WTC11 (cell line): ENCODE results near the gene WNK2. TPM values are rescaled to one million over a fixed set of nuclear protein-coding genes. Genes with fewer than 3 reads are reported as not detected.

Source experiments
- ATAC-seq: fragments of 200-7000 bp; cut with Tn5 transposase; 2 replicates; pipeline ENCODE4 v1.10.0; 2021; ENCODE audit warnings: mild to moderate bottlenecking, moderate library complexity
- CTCF ChIA-PET: fragments of 300-600 bp; sonication (Branson Sonifier 250); formaldehyde crosslinking; loops from one replicate; lab custom pipeline; 2021; ENCODE audit warnings: antibody characterized with exemption; lab: Charles Lee
- POLR2A ChIA-PET: fragments of 350-600 bp; sonication (Branson Sonifier 250); formaldehyde crosslinking; loops from one replicate; lab custom pipeline; 2021; ENCODE audit warnings: antibody characterized with exemption; lab: Charles Lee
- DNase-seq: peaks from one replicate; pipeline ENCODE4 v3.0.0; 2021; ENCODE audit warnings: low spot score
- H3K27ac Mint-ChIP-seq: 2 replicates; pipeline ENCODE4 v1.8.0; 2021; ENCODE audit warnings: mixed read lengths
- H3K27me3 Mint-ChIP-seq: 2 replicates; pipeline ENCODE4 v1.8.0; 2021; ENCODE audit warnings: low read depth, mild to moderate bottlenecking, moderate library complexity, mixed read lengths
- H3K36me3 Mint-ChIP-seq: 2 replicates; pipeline ENCODE4 v1.8.0; 2021; ENCODE audit warnings: mixed read lengths
- H3K4me1 Mint-ChIP-seq: 2 replicates; pipeline ENCODE4 v1.8.0; 2022; ENCODE audit warnings: mixed read lengths
- H3K4me3 Mint-ChIP-seq: 2 replicates; pipeline ENCODE4 v1.8.0; 2021; ENCODE audit warnings: mild to moderate bottlenecking, moderate library complexity, mixed read lengths
- H3K9me3 Mint-ChIP-seq: 2 replicates; pipeline ENCODE4 v1.8.0; 2021; ENCODE audit warnings: mixed read lengths
- ATF1 ChIP-seq: sonication (generic); formaldehyde crosslinking; IDR thresholded peaks from 2 replicates; pipeline ENCODE4 v1.8.1; 2023; ENCODE audit warnings: mild to moderate bottlenecking, moderate library complexity, missing genetic modification reagents
- CBFB ChIP-seq: sonication (generic); formaldehyde crosslinking; IDR thresholded peaks from 2 replicates; pipeline ENCODE4 v1.8.1; 2022; ENCODE audit warnings: mild to moderate bottlenecking, low read depth, missing genetic modification reagents
- CREB1 ChIP-seq: sonication (generic); formaldehyde crosslinking; IDR thresholded peaks from 2 replicates; pipeline ENCODE4 v1.8.0; 2023; ENCODE audit warnings: mild to moderate bottlenecking, missing genetic modification reagents
- ESRRA ChIP-seq: sonication (generic); formaldehyde crosslinking; IDR thresholded peaks from 2 replicates; pipeline ENCODE4 v1.8.1; 2022; ENCODE audit warnings: mild to moderate bottlenecking, missing genetic modification reagents, borderline replicate concordance
- GRHL2 ChIP-seq: fragments of 250-450 bp; sonication (Bioruptor Pico); IDR thresholded peaks from 2 replicates; pipeline ENCODE4 v1.8.0; 2022; ENCODE audit warnings: mild to moderate bottlenecking, moderate library complexity; ENCODE audit not compliant: insufficient replicate concordance, severe bottlenecking
- GTF2I ChIP-seq: fragments of 250-450 bp; sonication (Bioruptor Pico); conservative IDR thresholded peaks from 2 replicates; pipeline ENCODE4 v1.4.0; 2021; ENCODE audit warnings: mild to moderate bottlenecking
- JUN ChIP-seq: sonication (generic); formaldehyde crosslinking; IDR thresholded peaks from 2 replicates; pipeline ENCODE4 v1.8.0; 2023; ENCODE audit warnings: mild to moderate bottlenecking, missing genetic modification reagents
- NFE2L1 ChIP-seq: sonication (generic); formaldehyde crosslinking; IDR thresholded peaks from 2 replicates; pipeline ENCODE4 v1.8.1; 2023; ENCODE audit warnings: missing genetic modification reagents
- NR1H2 ChIP-seq: sonication (generic); formaldehyde crosslinking; IDR thresholded peaks from 2 replicates; pipeline ENCODE4 v1.9.0; 2021; ENCODE audit warnings: mild to moderate bottlenecking, moderate library complexity, missing genetic modification reagents
- RORB ChIP-seq: fragments of 250-450 bp; sonication (Bioruptor Pico); IDR thresholded peaks from 2 replicates; pipeline ENCODE4 v1.9.0; 2021; ENCODE audit warnings: mild to moderate bottlenecking
- SMAD3 ChIP-seq: sonication (generic); formaldehyde crosslinking; IDR thresholded peaks from 2 replicates; pipeline ENCODE4 v1.8.0; 2022; ENCODE audit warnings: missing genetic modification reagents, mild to moderate bottlenecking, borderline replicate concordance
- SMAD4 ChIP-seq: sonication (generic); formaldehyde crosslinking; IDR thresholded peaks from 2 replicates; pipeline ENCODE4 v1.8.0; 2022; ENCODE audit warnings: mild to moderate bottlenecking, missing genetic modification reagents
- SP1 ChIP-seq: sonication (generic); formaldehyde crosslinking; conservative IDR thresholded peaks from 2 replicates; pipeline ENCODE4 v1.8.1; 2022; ENCODE audit warnings: missing genetic modification reagents
- ZNF232 ChIP-seq: sonication (generic); formaldehyde crosslinking; IDR thresholded peaks from 2 replicates; pipeline ENCODE4 v1.8.0; 2022; ENCODE audit warnings: mild to moderate bottlenecking, missing genetic modification reagents
- total RNA-seq: library from RNA; stranded (reverse); gene quantifications from 3 replicates; pipeline ENCODE4 v1.2.3, GENCODE V29; 2021
- TF ChIP-seq, protein P1 (sequence below): fragments of 250-450 bp; sonication (Bioruptor Pico); IDR thresholded peaks from 2 replicates; pipeline ENCODE4 v1.9.0; 2021; ENCODE audit warnings: mild to moderate bottlenecking
- TF ChIP-seq, protein P2 (sequence below): sonication (generic); formaldehyde crosslinking; IDR thresholded peaks from 2 replicates; pipeline ENCODE4 v1.8.0; 2023; ENCODE audit warnings: missing genetic modification reagents
- TF ChIP-seq, protein P3 (sequence below): sonication (generic); formaldehyde crosslinking; IDR thresholded peaks from 2 replicates; pipeline ENCODE4 v1.8.0; 2022; ENCODE audit warnings: mild to moderate bottlenecking, missing genetic modification reagents
- TF ChIP-seq, protein P4 (sequence below): sonication (generic); formaldehyde crosslinking; conservative IDR thresholded peaks from 2 replicates; pipeline ENCODE4 v1.8.1; 2023; ENCODE audit warnings: mild to moderate bottlenecking, low read depth, missing genetic modification reagents, moderate library complexity
- TF ChIP-seq, protein P5 (sequence below): sonication (generic); formaldehyde crosslinking; IDR thresholded peaks from 2 replicates; pipeline ENCODE4 v1.8.1; 2023; ENCODE audit warnings: mild to moderate bottlenecking, missing genetic modification reagents

The WNK2 gene
- total RNA-seq, 1 experiment from 2014 or later = 120 TPM

DNA sequence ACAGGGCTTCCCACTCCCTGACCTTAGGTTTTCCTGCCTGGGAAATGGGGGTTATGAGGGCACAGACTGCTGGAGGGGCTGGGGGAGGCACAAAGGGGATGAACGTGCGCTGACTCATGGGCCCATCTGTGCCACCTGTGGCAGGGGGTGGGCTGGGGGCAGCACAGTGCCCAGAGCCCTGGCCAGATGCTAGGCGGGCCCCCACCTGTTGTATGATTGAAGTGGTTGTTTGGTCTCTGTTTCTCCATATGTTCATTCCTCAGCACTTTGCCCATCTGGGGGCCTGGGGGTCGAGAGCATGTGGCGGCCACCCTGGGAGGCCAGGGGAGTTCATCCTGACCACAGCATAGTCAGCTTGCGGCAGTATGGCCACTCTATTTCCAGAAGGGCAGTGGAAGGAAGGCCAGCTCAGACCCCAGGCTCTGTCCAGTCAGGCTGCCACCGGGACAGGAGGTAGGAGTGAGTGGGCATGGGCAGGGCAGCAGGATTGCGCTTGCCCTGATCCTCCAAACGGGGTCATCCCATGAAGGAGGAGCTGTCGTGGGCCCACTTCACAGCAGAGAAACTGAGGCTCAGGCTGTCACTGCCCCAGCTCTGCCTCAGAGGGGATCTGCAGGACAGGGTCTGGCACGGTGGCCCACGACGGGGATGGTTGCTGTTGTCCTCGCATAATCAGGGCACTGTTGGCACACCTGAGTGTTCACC lies 49.0 kb upstream of the WNK2 start:
- TF ChIP-seq GTF2I (CRISPR knock-in tag) = no peak
- TF ChIP-seq ZNF232 = no peak
- TF ChIP-seq SMAD4 = no peak
- no peak for TF ChIP-seq GRHL2 (CRISPR knock-in tag)
- TF ChIP-seq, protein P1, sequence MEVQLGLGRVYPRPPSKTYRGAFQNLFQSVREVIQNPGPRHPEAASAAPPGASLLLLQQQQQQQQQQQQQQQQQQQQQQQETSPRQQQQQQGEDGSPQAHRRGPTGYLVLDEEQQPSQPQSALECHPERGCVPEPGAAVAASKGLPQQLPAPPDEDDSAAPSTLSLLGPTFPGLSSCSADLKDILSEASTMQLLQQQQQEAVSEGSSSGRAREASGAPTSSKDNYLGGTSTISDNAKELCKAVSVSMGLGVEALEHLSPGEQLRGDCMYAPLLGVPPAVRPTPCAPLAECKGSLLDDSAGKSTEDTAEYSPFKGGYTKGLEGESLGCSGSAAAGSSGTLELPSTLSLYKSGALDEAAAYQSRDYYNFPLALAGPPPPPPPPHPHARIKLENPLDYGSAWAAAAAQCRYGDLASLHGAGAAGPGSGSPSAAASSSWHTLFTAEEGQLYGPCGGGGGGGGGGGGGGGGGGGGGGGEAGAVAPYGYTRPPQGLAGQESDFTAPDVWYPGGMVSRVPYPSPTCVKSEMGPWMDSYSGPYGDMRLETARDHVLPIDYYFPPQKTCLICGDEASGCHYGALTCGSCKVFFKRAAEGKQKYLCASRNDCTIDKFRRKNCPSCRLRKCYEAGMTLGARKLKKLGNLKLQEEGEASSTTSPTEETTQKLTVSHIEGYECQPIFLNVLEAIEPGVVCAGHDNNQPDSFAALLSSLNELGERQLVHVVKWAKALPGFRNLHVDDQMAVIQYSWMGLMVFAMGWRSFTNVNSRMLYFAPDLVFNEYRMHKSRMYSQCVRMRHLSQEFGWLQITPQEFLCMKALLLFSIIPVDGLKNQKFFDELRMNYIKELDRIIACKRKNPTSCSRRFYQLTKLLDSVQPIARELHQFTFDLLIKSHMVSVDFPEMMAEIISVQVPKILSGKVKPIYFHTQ (CRISPR knock-in tag) = no peak
- no peak for TF ChIP-seq NR1H2 (CRISPR knock-in tag)
- TF ChIP-seq RORB (CRISPR knock-in tag) = no peak
- TF ChIP-seq CBFB (CRISPR knock-in tag) = no peak
- TF ChIP-seq, protein P2, sequence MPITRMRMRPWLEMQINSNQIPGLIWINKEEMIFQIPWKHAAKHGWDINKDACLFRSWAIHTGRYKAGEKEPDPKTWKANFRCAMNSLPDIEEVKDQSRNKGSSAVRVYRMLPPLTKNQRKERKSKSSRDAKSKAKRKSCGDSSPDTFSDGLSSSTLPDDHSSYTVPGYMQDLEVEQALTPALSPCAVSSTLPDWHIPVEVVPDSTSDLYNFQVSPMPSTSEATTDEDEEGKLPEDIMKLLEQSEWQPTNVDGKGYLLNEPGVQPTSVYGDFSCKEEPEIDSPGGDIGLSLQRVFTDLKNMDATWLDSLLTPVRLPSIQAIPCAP (CRISPR knock-in tag) = no peak
- TF ChIP-seq ATF1 (CRISPR knock-in tag) = no peak
- Mint-ChIP-seq H3K4me3 (peak overlapping the region; percentile 66), H3K27ac (no peak overlapping the region), H3K36me3 (no peaks in the 10 kb centered on the region), H3K4me1 (peaks cover 30% of the 10 kb centered on the region), H3K9me3 (peaks cover 4% of the 10 kb centered on the region), H3K27me3 (peaks cover 20% of the 10 kb centered on the region)
- ChIA-PET CTCF (interaction anchor here (0.6 to 2.6 kb wide), 7 partner anchors 16 to 163 kb away, joined by 3 to 19 read pairs (median 4); no protein-coding TSS in a partner anchor), POLR2A (interaction anchor here (1.1 to 1.3 kb wide), 2 partner anchors 12 to 19 kb away, joined by 4 read pairs; no protein-coding TSS in a partner anchor)
- no peak for DNase-seq
- no peak for ATAC-seq

DNA sequence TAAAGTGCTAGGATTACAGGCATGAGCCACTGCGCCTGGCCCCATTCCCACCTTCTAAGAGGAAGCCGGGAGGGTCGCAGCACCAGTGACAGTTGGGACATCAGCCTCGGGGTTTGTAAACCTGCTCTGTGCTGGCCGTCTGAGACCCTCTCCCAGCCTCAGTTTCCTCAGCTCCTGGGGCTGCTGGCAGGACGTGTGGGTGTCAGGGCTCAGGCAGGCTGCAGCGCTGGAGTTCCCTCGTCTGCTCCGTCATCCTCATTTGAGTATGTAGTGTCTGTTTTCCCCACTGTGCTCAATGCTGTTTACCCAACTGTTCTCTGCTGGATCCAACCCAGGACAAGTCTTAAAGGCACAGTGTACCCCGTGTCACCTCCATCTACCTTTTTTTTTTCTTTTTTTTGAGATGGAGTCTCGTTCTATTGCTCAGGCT lies 47.9 kb upstream of the WNK2 start:
- POLR2A ChIA-PET = no interaction called here
- peaks cover 30% of the 10 kb centered on the region for H3K4me1 Mint-ChIP-seq
- CTCF ChIA-PET = interaction anchor here (0.7 to 1.1 kb wide), 3 partner anchors 9 to 27 kb away, joined by 4 read pairs; no protein-coding TSS in a partner anchor
- no peak for ATAC-seq
- no peak for TF ChIP-seq ZNF232
- no peak for TF ChIP-seq CREB1 (CRISPR knock-in tag)
- TF ChIP-seq SP1 (CRISPR knock-in tag) = no peak
- TF ChIP-seq NFE2L1 (CRISPR knock-in tag) = no peak
- TF ChIP-seq JUN (CRISPR knock-in tag) = no peak
- TF ChIP-seq, protein P3, sequence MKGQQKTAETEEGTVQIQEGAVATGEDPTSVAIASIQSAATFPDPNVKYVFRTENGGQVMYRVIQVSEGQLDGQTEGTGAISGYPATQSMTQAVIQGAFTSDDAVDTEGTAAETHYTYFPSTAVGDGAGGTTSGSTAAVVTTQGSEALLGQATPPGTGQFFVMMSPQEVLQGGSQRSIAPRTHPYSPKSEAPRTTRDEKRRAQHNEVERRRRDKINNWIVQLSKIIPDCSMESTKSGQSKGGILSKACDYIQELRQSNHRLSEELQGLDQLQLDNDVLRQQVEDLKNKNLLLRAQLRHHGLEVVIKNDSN (CRISPR knock-in tag) = no peak
- TF ChIP-seq, protein P1 (CRISPR knock-in tag) = no peak
- TF ChIP-seq, protein P2 (CRISPR knock-in tag) = no peak
- TF ChIP-seq, protein P4, sequence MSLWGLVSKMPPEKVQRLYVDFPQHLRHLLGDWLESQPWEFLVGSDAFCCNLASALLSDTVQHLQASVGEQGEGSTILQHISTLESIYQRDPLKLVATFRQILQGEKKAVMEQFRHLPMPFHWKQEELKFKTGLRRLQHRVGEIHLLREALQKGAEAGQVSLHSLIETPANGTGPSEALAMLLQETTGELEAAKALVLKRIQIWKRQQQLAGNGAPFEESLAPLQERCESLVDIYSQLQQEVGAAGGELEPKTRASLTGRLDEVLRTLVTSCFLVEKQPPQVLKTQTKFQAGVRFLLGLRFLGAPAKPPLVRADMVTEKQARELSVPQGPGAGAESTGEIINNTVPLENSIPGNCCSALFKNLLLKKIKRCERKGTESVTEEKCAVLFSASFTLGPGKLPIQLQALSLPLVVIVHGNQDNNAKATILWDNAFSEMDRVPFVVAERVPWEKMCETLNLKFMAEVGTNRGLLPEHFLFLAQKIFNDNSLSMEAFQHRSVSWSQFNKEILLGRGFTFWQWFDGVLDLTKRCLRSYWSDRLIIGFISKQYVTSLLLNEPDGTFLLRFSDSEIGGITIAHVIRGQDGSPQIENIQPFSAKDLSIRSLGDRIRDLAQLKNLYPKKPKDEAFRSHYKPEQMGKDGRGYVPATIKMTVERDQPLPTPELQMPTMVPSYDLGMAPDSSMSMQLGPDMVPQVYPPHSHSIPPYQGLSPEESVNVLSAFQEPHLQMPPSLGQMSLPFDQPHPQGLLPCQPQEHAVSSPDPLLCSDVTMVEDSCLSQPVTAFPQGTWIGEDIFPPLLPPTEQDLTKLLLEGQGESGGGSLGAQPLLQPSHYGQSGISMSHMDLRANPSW (CRISPR knock-in tag) = no peak
- TF ChIP-seq, protein P5, sequence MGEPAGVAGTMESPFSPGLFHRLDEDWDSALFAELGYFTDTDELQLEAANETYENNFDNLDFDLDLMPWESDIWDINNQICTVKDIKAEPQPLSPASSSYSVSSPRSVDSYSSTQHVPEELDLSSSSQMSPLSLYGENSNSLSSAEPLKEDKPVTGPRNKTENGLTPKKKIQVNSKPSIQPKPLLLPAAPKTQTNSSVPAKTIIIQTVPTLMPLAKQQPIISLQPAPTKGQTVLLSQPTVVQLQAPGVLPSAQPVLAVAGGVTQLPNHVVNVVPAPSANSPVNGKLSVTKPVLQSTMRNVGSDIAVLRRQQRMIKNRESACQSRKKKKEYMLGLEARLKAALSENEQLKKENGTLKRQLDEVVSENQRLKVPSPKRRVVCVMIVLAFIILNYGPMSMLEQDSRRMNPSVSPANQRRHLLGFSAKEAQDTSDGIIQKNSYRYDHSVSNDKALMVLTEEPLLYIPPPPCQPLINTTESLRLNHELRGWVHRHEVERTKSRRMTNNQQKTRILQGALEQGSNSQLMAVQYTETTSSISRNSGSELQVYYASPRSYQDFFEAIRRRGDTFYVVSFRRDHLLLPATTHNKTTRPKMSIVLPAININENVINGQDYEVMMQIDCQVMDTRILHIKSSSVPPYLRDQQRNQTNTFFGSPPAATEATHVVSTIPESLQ (CRISPR knock-in tag) = no peak
- TF ChIP-seq SMAD3 (CRISPR knock-in tag) = no peak
- no peak for TF ChIP-seq ESRRA
- TF ChIP-seq, all 79 proteins: peak for 0
- DNase-seq = no peak
- Mint-ChIP-seq H3K27ac (no peak overlapping the region), H3K27me3 (peaks cover 20% of the 10 kb centered on the region), H3K36me3 (no peaks in the 10 kb centered on the region), H3K9me3 (peaks cover 4% of the 10 kb centered on the region), H3K4me3 (no peak overlapping the region)
